H1 (cell line): Measurements from ENCODE around the gene C2orf92. TPM values are rescaled to one million over a fixed set of nuclear protein-coding genes. Genes with fewer than 3 reads are reported as not detected.

Experiments used
- CTCF ChIA-PET: fragments of 300-600 bp; sonication (Branson Sonifier 250); formaldehyde crosslinking; loops from one replicate; lab custom pipeline; 2021; ENCODE audit not compliant: partially characterized antibody; lab: Charles Lee
- POLR2A ChIA-PET: fragments of 300-600 bp; sonication (Branson Sonifier 250); formaldehyde crosslinking; loops from one replicate; lab custom pipeline; 2021; ENCODE audit warnings: inconsistent platforms; ENCODE audit not compliant: partially characterized antibody; lab: Charles Lee
- DNase-seq, 2 experiments: peaks; one replicate each; pipeline versions ENCODE4 v3.0.0 to v3.0.0-alpha.2; 2010 to 2022; ENCODE audit warnings: low spot score in 2 of 2, low read depth in 1 of 2, mixed read lengths in 1 of 2
- FAIRE-seq: peaks from 2 replicates; lab custom pipeline; 2011; peaks lifted over from hg19 to GRCh38; lab: Jason Lieb, UNC
- H2AFZ ChIP-seq: 2 replicates; pipeline ENCODE4 v1.8.1; 2012; ENCODE audit warnings: low read length, inconsistent platforms
- H2AK5ac ChIP-seq: 2 replicates; pipeline ENCODE4 v1.6.1; 2013; ENCODE audit warnings: low read depth, low read length
- H2BK120ac ChIP-seq: replicated peaks from 2 replicates; pipeline ENCODE3; 2013; ENCODE audit warnings: low read depth, low read length, inconsistent platforms
- H2BK12ac ChIP-seq: 2 replicates; pipeline ENCODE4 v1.6.1; 2013; ENCODE audit warnings: low read depth, low read length
- H2BK15ac ChIP-seq: 2 replicates; pipeline ENCODE4 v1.6.1; 2013; ENCODE audit warnings: low read length
- H2BK20ac ChIP-seq: 2 replicates; pipeline ENCODE4 v1.6.1; 2013; ENCODE audit warnings: low read length
- H2BK5ac ChIP-seq: 2 replicates; pipeline ENCODE4 v1.6.1; 2013; ENCODE audit warnings: low read depth, low read length
- H3K14ac ChIP-seq: 2 replicates; pipeline ENCODE4 v1.6.1; 2013; ENCODE audit warnings: inconsistent platforms; ENCODE audit not compliant: insufficient read length
- H3K18ac ChIP-seq: 2 replicates; pipeline ENCODE4 v1.6.1; 2013; ENCODE audit warnings: low read length; ENCODE audit errors: extremely low read depth
- H3K23ac ChIP-seq: 2 replicates; pipeline ENCODE4 v1.6.1; 2013; ENCODE audit warnings: inconsistent platforms; ENCODE audit not compliant: insufficient read length
- H3K23me2 ChIP-seq: 2 replicates; pipeline ENCODE4 v1.6.1; 2013; ENCODE audit warnings: low read depth, low read length
- H3K27ac ChIP-seq: 2 replicates; pipeline ENCODE4 v1.6.1; 2011; ENCODE audit warnings: low read depth, low read length, inconsistent platforms
- H3K27me3 ChIP-seq, 4 experiments: replicated peaks in 1 of 4; 1 replicate in 1 of 4; 2 replicates in 3 of 4; pipeline versions ENCODE4 v1.6.1 to v1.8.1; 2011 to 2013; ENCODE audit warnings: low read length in 3 of 4, mild to moderate bottlenecking in 3 of 4, inconsistent platforms in 2 of 4, mixed read lengths in 2 of 4, moderate library complexity in 1 of 4; ENCODE audit not compliant: control insufficient read depth in 3 of 4, insufficient read depth in 3 of 4; ENCODE audit errors: extremely low read depth in 1 of 4
- H3K36me3 ChIP-seq, 4 experiments: 2 replicates each; pipeline versions ENCODE4 v1.6.1 to v1.8.1; 2011 to 2013; ENCODE audit warnings: mild to moderate bottlenecking in 4 of 4, low read length in 3 of 4, moderate library complexity in 2 of 4, control low read depth in 1 of 4, inconsistent platforms in 1 of 4; ENCODE audit not compliant: insufficient read depth in 4 of 4, control insufficient read depth in 2 of 4
- H3K4ac ChIP-seq: replicated peaks from 2 replicates; pipeline ENCODE3; 2013; ENCODE audit warnings: low read length, low read depth, mixed read lengths, inconsistent platforms; ENCODE audit not compliant: insufficient read length
- H3K4me1 ChIP-seq, 4 experiments: replicated peaks in 1 of 4; 1 replicate in 1 of 4; 2 replicates in 3 of 4; pipeline versions ENCODE4 v1.6.1 to v1.8.1; 2011 to 2013; ENCODE audit warnings: low read length in 3 of 4, inconsistent platforms in 2 of 4, mixed read lengths in 1 of 4; ENCODE audit not compliant: insufficient read depth in 4 of 4, control insufficient read depth in 3 of 4
- H3K4me2 ChIP-seq, 2 experiments: 2 replicates each; pipeline versions ENCODE4 v1.6.1 to v1.8.1; 2011 to 2013; ENCODE audit warnings: low read depth in 2 of 2, low read length in 2 of 2, control low read depth in 1 of 2, inconsistent platforms in 1 of 2, mild to moderate bottlenecking in 1 of 2; ENCODE audit not compliant: insufficient read depth in 1 of 2
- H3K4me3 ChIP-seq, 4 experiments: fragments of 200-600, 300-600 bp in 1 of 4; sonication (generic), shearing (Covaris generic), sonication (Bioruptor Twin) in 1 of 4; 2 replicates each; pipeline versions ENCODE4 v1.5.1 to v1.8.1; 2011 to 2016; ENCODE audit warnings: low read length in 4 of 4, low read depth in 3 of 4, control low read depth in 2 of 4, inconsistent platforms in 2 of 4, mild to moderate bottlenecking in 2 of 4, mixed read lengths in 1 of 4, moderate library complexity in 1 of 4; ENCODE audit not compliant: insufficient read depth in 2 of 4; ENCODE audit errors: extremely low read depth in 1 of 4
- H3K56ac ChIP-seq: replicated peaks from 2 replicates; pipeline ENCODE3; 2013; ENCODE audit warnings: low read depth, mild to moderate bottlenecking, mixed read lengths, low read length, inconsistent platforms; ENCODE audit not compliant: insufficient read length
- H3K79me1 ChIP-seq: 2 replicates; pipeline ENCODE4 v1.6.1; 2013; ENCODE audit warnings: low read depth, low read length, control low read depth
- H3K79me2 ChIP-seq, 2 experiments: 2 replicates each; pipeline versions ENCODE4 v1.6.1 to v1.8.1; 2012 to 2013; ENCODE audit warnings: low read length in 2 of 2, mild to moderate bottlenecking in 2 of 2, inconsistent platforms in 1 of 2; ENCODE audit not compliant: insufficient read depth in 2 of 2, control insufficient read depth in 1 of 2
- H3K9ac ChIP-seq, 4 experiments: replicated peaks in 1 of 4; 1 replicate in 1 of 4; 2 replicates in 3 of 4; pipeline versions ENCODE4 v1.6.1 to v1.8.1; 2011 to 2013; ENCODE audit warnings: low read depth in 3 of 4, low read length in 3 of 4, control low read depth in 2 of 4, mild to moderate bottlenecking in 2 of 4, moderate library complexity in 2 of 4, inconsistent platforms in 1 of 4; ENCODE audit errors: extremely low read depth in 1 of 4
- H3K9me3 ChIP-seq, 2 experiments: 2 replicates each; pipeline versions ENCODE4 v1.6.1 to v1.8.1; 2012 to 2013; ENCODE audit warnings: mild to moderate bottlenecking in 2 of 2, moderate library complexity in 2 of 2, control low read depth in 1 of 2, inconsistent platforms in 1 of 2, low read depth in 1 of 2, low read length in 1 of 2, mixed read lengths in 1 of 2; ENCODE audit not compliant: insufficient read depth in 2 of 2
- H4K20me1 ChIP-seq, 2 experiments: replicated peaks in 1 of 2; 2 replicates each; pipeline versions ENCODE3 to v1.8.1; 2011 to 2013; ENCODE audit warnings: inconsistent platforms in 2 of 2, low read length in 2 of 2, mild to moderate bottlenecking in 1 of 2; ENCODE audit not compliant: insufficient read depth in 2 of 2, control insufficient read depth in 1 of 2
- H4K5ac ChIP-seq: 2 replicates; pipeline ENCODE4 v1.6.1; 2013; ENCODE audit warnings: low read length, low read depth, mixed read lengths, inconsistent platforms; ENCODE audit not compliant: insufficient read length
- H4K8ac ChIP-seq: 2 replicates; pipeline ENCODE4 v1.8.0; 2013; ENCODE audit warnings: mild to moderate bottlenecking, moderate library complexity, low read length, inconsistent platforms; ENCODE audit not compliant: insufficient read depth; ENCODE audit errors: extremely low read depth
- H4K91ac ChIP-seq: replicated peaks from 2 replicates; pipeline ENCODE3; 2013; ENCODE audit warnings: low read length, mixed read lengths, inconsistent platforms; ENCODE audit not compliant: insufficient read length
- CHD1 ChIP-seq: IDR thresholded peaks from 2 replicates; pipeline ENCODE4 v1.6.1; 2012; ENCODE audit warnings: low read depth, low read length, improper control_type of control experiment
- MAX ChIP-seq: IDR thresholded peaks from 2 replicates; pipeline ENCODE4 v1.6.1; 2012; ENCODE audit warnings: inconsistent platforms
- WGBS, 2 experiments: shearing (Covaris generic) in 1 of 2; methylation state at CpG; one replicate each; pipeline versions ENCODE4 v1.1.6 to v1.1.7; 2013 to 2015; ENCODE audit warnings: low lambda C conversion rate in 2 of 2, mixed read lengths in 2 of 2, inconsistent platforms in 1 of 2, low coverage in 1 of 2, missing lambda C conversion rate in 1 of 2; ENCODE audit not compliant: insufficient replicate concordance in 2 of 2, insufficient coverage in 1 of 2, insufficient read length in 1 of 2; ENCODE audit errors: extremely low coverage in 1 of 2, missing lambda C conversion rate in 1 of 2; 5-methylcytosine and 5-hydroxymethylcytosine counted together
- polyA plus RNA-seq, 7 experiments: library from polyadenylated mRNA; depleted of rRNA in 3 of 7; stranded (reverse) in 5 of 7; unstranded in 2 of 7; fragments of >200 nt in 5 of 7; fragments of 200-250 nt in 2 of 7; gene quantifications; 1 replicate in 5 of 7; 2 replicates in 1 of 7; 4 replicates in 1 of 7; pipeline versions ENCODE4 v1.2.1 to v1.2.3, GENCODE V29; 2011 to 2013; ENCODE audit warnings: missing spikeins in 2 of 7, mixed read lengths in 2 of 7
- total RNA-seq: library from RNA; stranded (reverse); fragmentation: NEBNext Ultra II Directional; extraction: Animal tissue kit (Norgen Biotek cat#: 25700); gene quantifications from 2 replicates; pipeline ENCODE4 v1.2.1, GENCODE V29; 2021

The C2orf92 gene
- total and polyA plus RNA-seq, 2 of the 8 experiments (the other 6 are each of a cell fraction or from before 2014, with no cell fraction given): 2.3 to 3.7 TPM

GRCh38 chr2:97742381-97742847, 72.9 kb downstream of the C2orf92 start:
- no peak overlapping the region for H4K5ac ChIP-seq
- TF ChIP-seq MAX (peak; percentile 43; the same call in 1 of the 2 replicates), CHD1 (no peak)
- no peaks in the 10 kb centered on the region for H3K36me3 ChIP-seq
- no peaks in the 10 kb centered on the region for H3K9me3 ChIP-seq
- WGBS, 2 experiments: 87% methylated on average over 4 of the region's 4 CpGs; no CpG with 5 or more reads in 1 of the 2 experiments
- no peaks in the 10 kb centered on the region for H3K79me1 ChIP-seq
- no peak overlapping the region for H3K4ac ChIP-seq
- H3K4me3 ChIP-seq: no peak overlapping the region
- no peak overlapping the region for H2BK5ac ChIP-seq
- no peak overlapping the region for H3K4me2 ChIP-seq
- H2BK15ac ChIP-seq: 0 out of 2 replicates have a peak overlapping the region, but pooled peaks have one; percentile 81
- FAIRE-seq (no peak), DNase-seq (no peak)
- H3K27me3 ChIP-seq: no peaks in the 10 kb centered on the region
- no peak overlapping the region for H3K27ac ChIP-seq
- ChIA-PET POLR2A (interaction anchor here (1.7 kb wide), 1 partner anchor 9 kb away, joined by 3 read pairs; no protein-coding TSS in a partner anchor), CTCF (interaction anchor here (0.5 to 10.1 kb wide), 14 partner anchors 8 to 1498 kb away, joined by 3 to 149 read pairs (median 14); partner anchors contain the start of gene ZAP70)
- no peak overlapping the region for H3K9ac ChIP-seq
- H2BK12ac ChIP-seq: no peak overlapping the region; the same call in 1 of the 2 replicates
- no peak overlapping the region for H4K8ac ChIP-seq
- H2BK20ac ChIP-seq: 0 out of 2 replicates have a peak overlapping the region, but pooled peaks have one; percentile 48
- no peaks in the 10 kb centered on the region for H4K20me1 ChIP-seq
- H3K14ac ChIP-seq: no peak overlapping the region
- no peak overlapping the region for H2BK120ac ChIP-seq
- H3K4me1 ChIP-seq: peaks cover 0 to 2% (median 0%) of the 10 kb centered on the region in 4 experiments; a peak in 1 of 7 replicates
- no peaks in the 10 kb centered on the region for H3K23me2 ChIP-seq
- no peak overlapping the region for H2AK5ac ChIP-seq
- H3K23ac ChIP-seq: no peak overlapping the region
- H3K56ac ChIP-seq: no peak overlapping the region
- H2AFZ ChIP-seq: no peak overlapping the region
- peak overlapping the region; percentile 63 for H4K91ac ChIP-seq
- no peak overlapping the region for H3K18ac ChIP-seq
- H3K79me2 ChIP-seq: no peaks in the 10 kb centered on the region
